Skeletal muscle cell (primary cell): Measurements from ENCODE around the gene MYL9.

ENCODE experiments used
- DNase-seq: peaks from one replicate; pipeline ENCODE4 v3.0.0-alpha.2; 2010; ENCODE audit warnings: low read depth
- H3K4me3 ChIP-seq: 2 replicates; pipeline ENCODE4 v1.5.1; 2011; ENCODE audit warnings: low read depth, mild to moderate bottlenecking, control low read depth, low read length, moderate library complexity

MYL9 gene

GRCh38 chr20:36523341-36523740 lies 18.0 kb upstream of the MYL9 start:
- no peak for DNase-seq
- H3K4me3 ChIP-seq = no peak overlapping the region

- no peak overlapping the region for H3K4me3 ChIP-seq
- no peak for DNase-seq
Observed at GRCh38 chr20:36525620-36526365, 15.5 kb upstream of the MYL9 start.

- no peak overlapping the region for H3K4me3 ChIP-seq
- DNase-seq = no peak
Observed at GRCh38 chr20:36526521-36527011, 14.8 kb upstream of the MYL9 start.

GRCh38 chr20:36527331-36528125 lies 13.8 kb upstream of the MYL9 start:
- H3K4me3 ChIP-seq = no peak overlapping the region
- DNase-seq = no peak

- no peak overlapping the region for H3K4me3 ChIP-seq
- no peak for DNase-seq
Observed at GRCh38 chr20:36528176-36528874, 13.0 kb upstream of the MYL9 start.

GRCh38 chr20:36528875-36529417 lies 12.4 kb upstream of the MYL9 start:
- no peak for DNase-seq

GRCh38 chr20:36532388-36532787 lies 8.9 kb upstream of the MYL9 start:
- no peak for DNase-seq
- no peak overlapping the region for H3K4me3 ChIP-seq

More at GRCh38 chr20:36528875-36529417, 12.4 kb upstream of the MYL9 start:
- no peak overlapping the region for H3K4me3 ChIP-seq

GRCh38 chr20:36532822-36533221 lies 8.5 kb upstream of the MYL9 start:
- DNase-seq = no peak
- H3K4me3 ChIP-seq = no peak overlapping the region

GRCh38 chr20:36538026-36538722 lies 3.1 kb upstream of the MYL9 start:
- no peak overlapping the region for H3K4me3 ChIP-seq
- DNase-seq = peak; percentile 39

GRCh38 chr20:36540551-36541211 lies 638 bp upstream of the MYL9 start:
- DNase-seq = peak; percentile 5
- H3K4me3 ChIP-seq = peak overlapping the region; percentile 87

- peak; percentile 5 for DNase-seq
- peak overlapping the region; percentile 87 for H3K4me3 ChIP-seq
Observed at GRCh38 chr20:36541768-36542488, 609 bp downstream of the MYL9 start.

GRCh38 chr20:36542516-36543183 lies 1.3 kb downstream of the MYL9 start:
- no peak for DNase-seq
- H3K4me3 ChIP-seq = peak overlapping the region; percentile 87

GRCh38 chr20:36543184-36544133 lies 2.1 kb downstream of the MYL9 start:
- peak; percentile 68 for DNase-seq
- peak overlapping the region; percentile 87 for H3K4me3 ChIP-seq

- peak; percentile 5 for DNase-seq
Observed at GRCh38 chr20:36544134-36545018, 3.1 kb downstream of the MYL9 start.

GRCh38 chr20:36546111-36546736 lies 4.9 kb downstream of the MYL9 start:
- DNase-seq = no peak
- no peak overlapping the region for H3K4me3 ChIP-seq

More at GRCh38 chr20:36544134-36545018, 3.1 kb downstream of the MYL9 start:
- H3K4me3 ChIP-seq = no peak overlapping the region
